GM19372 (cell line): ENCODE measurements around the gene ANKRD26.
"Not testable (repeated sequence)": the region's sequence is repeated elsewhere in the genome, so short reads cannot be mapped to it uniquely, and the experiment has no call there.

Source experiments
- ATAC-seq: cut with Tn5 transposase; IDR thresholded peaks from one replicate; pipeline ENCODE4 v1.9.1; 2021; ENCODE audit warnings: mild to moderate bottlenecking, low read depth, moderate library complexity; ENCODE audit not compliant: unreplicated experiment

The ANKRD26 gene

DNA sequence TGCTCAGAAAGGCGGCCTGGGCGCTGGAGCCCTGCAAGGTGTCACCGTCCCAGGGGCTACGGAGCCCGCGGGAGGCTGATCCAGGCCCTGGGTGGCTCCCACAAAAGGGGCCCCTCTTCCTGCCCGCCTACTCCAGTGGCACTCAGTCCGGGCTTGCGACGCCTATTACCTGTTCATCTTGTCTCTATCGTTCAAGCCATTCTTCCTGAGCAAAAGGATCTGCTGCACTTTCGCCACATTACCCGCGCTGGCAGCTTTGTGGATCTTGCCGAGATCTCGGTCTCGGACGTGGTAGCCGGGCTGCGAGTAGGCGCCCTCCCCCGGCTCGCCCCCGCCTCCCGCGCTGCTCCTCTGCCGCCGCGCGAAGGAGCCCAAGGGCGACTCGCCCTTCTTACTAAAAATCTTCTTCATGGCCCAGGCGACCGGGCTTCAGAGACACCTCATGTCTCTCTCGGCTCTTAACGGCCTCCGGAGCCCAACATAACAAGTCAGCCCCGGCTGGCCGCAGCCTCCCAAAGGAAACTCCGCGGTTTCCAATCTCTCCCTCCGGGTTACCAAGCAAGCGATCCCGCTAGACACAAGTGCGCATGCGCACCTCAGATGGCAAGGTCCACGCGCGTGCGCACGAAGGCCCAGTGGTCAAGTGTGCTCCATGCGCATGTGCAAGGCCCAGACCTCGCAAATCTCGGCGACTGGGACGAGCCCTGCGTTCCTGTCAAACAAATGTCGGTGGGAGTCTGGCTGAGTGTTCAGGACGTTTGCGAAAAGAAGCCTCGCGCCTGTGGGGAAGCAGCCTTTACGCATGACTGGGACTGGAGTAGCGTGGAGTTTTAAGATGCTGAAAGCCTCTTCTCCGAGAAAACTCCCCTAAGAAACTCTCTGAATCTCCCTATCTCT is at the start of gene ANKRD26:
ANKRD26 (minus strand) TSS at position 579 of the 897 bp plus-strand sequence; CDS start at position 411, 168 bp downstream.
- ATAC-seq, result peak; percentile 76

GRCh38 chr10:27147701-27148100 is 47.4 kb upstream of the ANKRD26 start:
- no peak for ATAC-seq

- no peak for ATAC-seq
Measured at GRCh38 chr10:27145937-27146336, 45.6 kb upstream of the ANKRD26 start.

- ATAC-seq, result no peak
Measured at GRCh38 chr10:27143686-27144085, 43.4 kb upstream of the ANKRD26 start.

DNA sequence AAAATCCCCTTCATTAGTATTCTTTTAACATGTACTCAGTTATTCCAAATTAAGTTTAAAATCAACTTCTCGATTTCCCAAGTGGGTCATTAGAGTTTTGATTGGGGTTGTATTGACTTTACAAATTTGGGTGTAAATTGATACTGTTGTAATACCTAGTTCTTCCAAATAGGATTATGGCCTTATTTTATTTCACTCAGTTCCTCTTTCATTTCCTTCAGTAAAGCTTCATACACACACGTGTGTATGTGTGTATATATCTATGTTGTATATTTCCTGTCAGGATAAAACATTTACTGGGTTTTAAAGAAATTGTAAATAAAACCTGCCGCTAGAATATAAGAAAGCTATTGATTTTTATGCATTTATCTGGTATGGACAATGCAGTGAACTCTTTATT is 38.0 kb upstream of the ANKRD26 start:
- ATAC-seq, result no peak

GRCh38 chr10:27134371-27134770 is 34.1 kb upstream of the ANKRD26 start:
- ATAC-seq, result no peak

- ATAC-seq, result no peak
Measured at GRCh38 chr10:27108165-27108564, 7.9 kb upstream of the ANKRD26 start.

- no peak for ATAC-seq
Measured at GRCh38 chr10:27104919-27105318, 4.6 kb upstream of the ANKRD26 start.

DNA sequence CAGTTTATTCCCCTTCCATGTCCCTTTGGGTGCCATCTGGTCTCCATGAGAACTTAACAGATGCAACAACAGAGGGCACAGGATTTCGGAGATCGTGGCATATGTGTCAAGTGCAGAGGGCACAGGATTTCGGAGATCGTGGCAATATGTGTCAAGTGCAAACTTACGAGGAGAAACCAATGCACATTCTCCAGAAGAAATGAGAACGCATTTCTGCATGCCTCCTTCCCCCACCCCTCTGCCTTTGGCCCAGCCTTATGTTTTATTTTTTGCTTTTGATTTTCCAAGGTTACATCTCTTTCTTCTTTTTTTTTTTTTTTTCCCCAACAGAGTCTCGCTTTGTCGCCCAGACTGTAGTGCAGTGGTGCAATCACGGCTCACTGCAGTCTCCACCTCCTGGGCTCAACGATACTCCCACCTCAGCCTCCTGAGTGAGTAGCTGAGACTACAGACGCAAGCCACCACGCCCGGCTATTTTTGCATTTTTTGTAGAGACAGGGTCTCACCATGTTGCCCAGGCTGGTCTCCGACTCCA is 586 bp upstream of the ANKRD26 start:
- ATAC-seq, result no peak

GRCh38 chr10:27099448-27099847 is 846 bp downstream of the ANKRD26 start:
- ATAC-seq, result no peak

GRCh38 chr10:27088119-27089044 is 11.9 kb downstream of the ANKRD26 start:
- no peak for ATAC-seq

GRCh38 chr10:27072436-27073114 is 27.7 kb downstream of the ANKRD26 start:
- no peak for ATAC-seq

DNA sequence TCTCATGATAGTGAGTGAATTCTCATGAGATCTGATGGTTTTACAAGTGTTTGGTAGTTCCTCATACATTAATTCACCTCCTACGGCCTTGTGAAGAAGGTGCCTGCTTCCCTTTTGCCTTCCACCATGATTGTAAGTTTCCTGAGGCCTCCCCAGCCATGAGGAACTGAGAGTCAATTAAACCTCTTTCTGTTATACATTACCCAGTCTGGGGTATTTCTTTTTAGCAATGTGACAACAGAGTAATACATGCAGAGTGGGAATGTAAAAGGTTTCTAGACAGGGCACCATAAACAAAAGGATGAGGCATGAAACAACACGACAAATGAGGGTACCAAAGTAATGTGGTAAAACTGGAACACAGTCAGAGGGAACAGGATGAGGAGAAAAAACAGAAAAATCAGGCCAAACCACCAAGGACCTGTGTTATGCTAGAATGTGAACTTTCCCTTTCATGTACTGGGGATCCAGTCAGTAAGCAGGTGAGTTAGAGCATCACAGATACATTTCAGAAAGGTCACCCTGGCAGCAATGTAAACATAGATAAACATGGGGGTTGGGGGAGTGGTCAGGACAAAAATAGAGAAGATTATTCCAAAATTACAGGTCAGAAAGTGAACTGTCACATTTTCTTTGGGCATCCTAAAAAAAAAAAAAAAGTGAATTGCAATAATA is 31.9 kb downstream of the ANKRD26 start:
- no peak for ATAC-seq

DNA sequence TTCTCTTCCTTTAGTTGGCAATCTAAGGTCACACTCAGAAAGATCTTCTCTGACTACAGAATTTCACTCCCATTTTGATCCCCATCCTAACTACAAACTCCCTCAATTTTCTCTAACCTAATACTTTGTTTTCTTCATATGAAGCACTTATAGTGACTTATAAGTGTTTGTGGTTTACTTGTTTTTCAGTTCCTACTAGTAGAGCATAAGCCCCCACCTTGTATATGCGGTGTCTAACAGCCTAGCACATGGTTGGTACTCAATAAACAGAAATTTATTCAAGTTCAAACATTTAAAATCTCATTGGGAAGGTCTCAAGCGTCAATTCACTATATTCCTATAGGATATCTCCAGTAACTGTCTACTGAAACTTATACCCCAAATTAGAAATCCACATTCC is 35.2 kb downstream of the ANKRD26 start:
- no peak for ATAC-seq

DNA sequence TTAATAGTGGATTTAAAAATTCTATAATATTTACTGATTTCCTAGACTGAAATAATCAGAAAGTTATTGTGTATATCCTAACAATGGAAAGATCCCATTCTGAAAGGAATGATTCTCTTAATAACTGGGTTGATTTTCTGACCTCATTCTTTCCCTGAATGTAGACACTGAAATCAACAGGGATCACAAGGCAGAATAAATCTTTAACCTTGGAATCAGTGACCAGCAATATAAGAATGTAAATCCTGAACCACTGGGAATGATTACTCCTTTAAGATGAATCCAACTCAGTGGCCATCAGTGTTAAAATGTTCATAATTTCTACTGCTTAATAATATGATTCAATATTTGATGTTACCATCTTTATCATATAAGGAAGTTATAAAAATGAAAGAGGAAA is 47.6 kb downstream of the ANKRD26 start:
- ATAC-seq, result no peak

GRCh38 chr10:27045247-27045646 is 55.0 kb downstream of the ANKRD26 start:
- not testable (repeated sequence) for ATAC-seq

DNA sequence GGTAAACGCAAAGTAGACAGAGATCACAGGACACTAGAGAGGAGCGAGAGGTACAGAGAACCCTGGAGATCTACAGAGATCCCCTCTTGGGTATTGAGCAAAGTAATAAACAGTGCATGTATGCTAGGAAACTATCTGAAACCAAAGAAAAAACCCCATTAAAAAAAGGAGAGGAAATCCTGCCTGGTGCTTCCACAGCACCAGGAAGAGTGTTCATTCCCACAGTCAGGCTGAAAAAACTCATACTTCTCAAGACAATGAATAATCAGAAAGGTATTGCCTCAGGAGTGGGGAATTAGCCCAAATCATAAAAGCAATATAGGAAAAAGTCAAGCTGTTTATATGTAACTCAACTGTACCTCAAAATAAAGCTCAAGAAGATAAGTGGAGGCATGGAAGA is 59.1 kb downstream of the ANKRD26 start:
- no peak for ATAC-seq

GRCh38 chr10:27038168-27038567 is 62.1 kb downstream of the ANKRD26 start:
- ATAC-seq, result no peak

DNA sequence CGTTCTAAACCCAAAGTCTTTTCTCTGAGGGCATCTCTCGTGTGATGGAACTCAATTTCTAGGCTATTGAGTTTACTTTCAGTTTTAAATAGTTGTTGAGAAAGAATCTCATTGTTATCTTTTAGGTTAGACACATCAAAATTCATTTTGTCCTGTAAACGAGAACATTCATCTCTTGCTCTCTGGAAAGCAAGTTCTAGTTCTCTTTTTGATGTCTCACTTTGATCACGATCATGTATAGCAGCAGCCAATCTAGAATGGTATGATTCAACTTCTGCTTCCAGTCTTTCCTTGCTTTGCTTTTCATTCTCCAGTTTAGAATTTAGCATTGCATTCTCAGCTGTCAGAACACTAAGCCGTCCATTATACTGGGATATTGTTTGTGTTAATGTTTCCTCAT is 65.1 kb downstream of the ANKRD26 start:
- no peak for ATAC-seq

- no peak for ATAC-seq
Measured at GRCh38 chr10:27030060-27030459, 70.2 kb downstream of the ANKRD26 start.
